HEK293T (cell line): ENCODE results near the gene SMC1A.

Experiments
- CTBP1 ChIP-seq: fragments of 450-650 bp; IDR thresholded peaks from 2 replicates; pipeline ENCODE4 v1.6.1; 2016; ENCODE audit warnings: borderline replicate concordance
- FOXK2 ChIP-seq: fragments of 450-650 bp; IDR thresholded peaks from 2 replicates; pipeline ENCODE4 v1.6.1; 2016; ENCODE audit warnings: mild to moderate bottlenecking
- HDGF ChIP-seq: fragments of 450-650 bp; IDR thresholded peaks from 2 replicates; pipeline ENCODE4 v1.6.1; 2017; ENCODE audit warnings: antibody characterized with exemption, borderline replicate concordance
- PKNOX1 ChIP-seq: fragments of 450-650 bp; IDR thresholded peaks from 2 replicates; pipeline ENCODE4 v1.6.1; 2016

GRCh38 chrX:53337101-53337500 is 85.4 kb downstream of the SMC1A start:
- TF ChIP-seq CTBP1 (no peak), HDGF (no peak), PKNOX1 (no peak), FOXK2 (no peak)
